ENCODE measurements around the gene H1-8. TPM values are rescaled to one million over a fixed set of nuclear protein-coding genes. Genes with fewer than 3 reads are reported as not detected.
"Not testable (repeated sequence)": the region's sequence is repeated elsewhere in the genome, so short reads cannot be mapped to it uniquely, and the experiment has no call there.

H1-8 gene
- total RNA-seq = not detected
- long read RNA-seq, donor 1 = 0 reads
- long read RNA-seq, donor 2 = 0 reads

- Histone ChIP-seq H3K4me1 (ENCODE audit: low read depth) (no peaks in the 10 kb centered on the region), H3K36me3 (ENCODE audit: low read depth) (no peaks in the 10 kb centered on the region), H3K4me3 (no peak within 1 kb of the TSS), H3K9me3 (no peaks in the 10 kb centered on the region)
- intact Hi-C loops (cut with DNase I, micrococcal nuclease) = no loop called here
- ATAC-seq = no peak
- DNase-seq = no peak
- TF ChIP-seq CTCF (IDR thresholded peaks at IDR 0.05) = no peak
Observed at GRCh38 chr3:129543156-129543790, at the start of gene H1-8. TSS of gene H1-8 (plus strand) at chr3:129543175. CDS start at chr3:129543219, 44 bp downstream.

GRCh38 chr3:129493206-129493605, 49.8 kb upstream of the H1-8 start:
- TF ChIP-seq CTCF (IDR thresholded peaks at IDR 0.05) = no peak
- H3K4me1 ChIP-seq (ENCODE audit: low read depth) = no peaks in the 10 kb centered on the region
- H3K36me3 ChIP-seq (ENCODE audit: low read depth) = no peaks in the 10 kb centered on the region
- DNase-seq (no peak), ATAC-seq (no peak)
- intact Hi-C loops (cut with DNase I, micrococcal nuclease) = loop anchor here in 1 of 2 donors (5.0 kb wide), 1 partner anchor 334 kb away; no protein-coding TSS in a partner anchor
- no peak overlapping the region for H3K4me3 ChIP-seq
- no peaks in the 10 kb centered on the region for H3K9me3 ChIP-seq

GRCh38 chr3:129494499-129494898, 48.5 kb upstream of the H1-8 start:
- intact Hi-C loops (cut with DNase I, micrococcal nuclease) = loop anchor here in 1 of 2 donors (5.0 kb wide), 1 partner anchor 333 kb away; no protein-coding TSS in a partner anchor
- ATAC-seq; H3K9me3 ChIP-seq; H3K4me1 ChIP-seq (ENCODE audit: low read depth); DNase-seq; H3K36me3 ChIP-seq (ENCODE audit: low read depth); H3K4me3 ChIP-seq: not testable (repeated sequence)

GRCh38 chr3:129495006-129495639, 47.9 kb upstream of the H1-8 start:
- DNase-seq; intact Hi-C loops (cut with DNase I, micrococcal nuclease); H3K9me3 ChIP-seq; H3K4me1 ChIP-seq (ENCODE audit: low read depth); H3K36me3 ChIP-seq (ENCODE audit: low read depth); H3K4me3 ChIP-seq: not testable (repeated sequence)
- peak; percentile 39 for ATAC-seq

GRCh38 chr3:129497876-129498275, 45.1 kb upstream of the H1-8 start:
- DNase-seq; H3K4me1 ChIP-seq (ENCODE audit: low read depth); H3K9me3 ChIP-seq; ATAC-seq; H3K4me3 ChIP-seq; H3K36me3 ChIP-seq (ENCODE audit: low read depth); intact Hi-C loops (cut with DNase I, micrococcal nuclease): not testable (repeated sequence)

- intact Hi-C loops (cut with DNase I, micrococcal nuclease); H3K9me3 ChIP-seq; H3K4me1 ChIP-seq (ENCODE audit: low read depth); H3K4me3 ChIP-seq; DNase-seq; H3K36me3 ChIP-seq (ENCODE audit: low read depth); ATAC-seq: not testable (repeated sequence)
Observed at GRCh38 chr3:129498603-129499488, 44.1 kb upstream of the H1-8 start.

- H3K4me3 ChIP-seq; ATAC-seq; DNase-seq; H3K4me1 ChIP-seq (ENCODE audit: low read depth); intact Hi-C loops (cut with DNase I, micrococcal nuclease); H3K36me3 ChIP-seq (ENCODE audit: low read depth); H3K9me3 ChIP-seq: not testable (repeated sequence)
Observed at GRCh38 chr3:129499604-129500333, 43.2 kb upstream of the H1-8 start.
